ENCODE measurements around the gene TSSC4. TPM values are rescaled to one million over a fixed set of nuclear protein-coding genes. Genes with fewer than 3 reads are reported as not detected.

The TSSC4 gene
- total RNA-seq, 1 experiment from 2014 or later: 47.1 TPM

DNA sequence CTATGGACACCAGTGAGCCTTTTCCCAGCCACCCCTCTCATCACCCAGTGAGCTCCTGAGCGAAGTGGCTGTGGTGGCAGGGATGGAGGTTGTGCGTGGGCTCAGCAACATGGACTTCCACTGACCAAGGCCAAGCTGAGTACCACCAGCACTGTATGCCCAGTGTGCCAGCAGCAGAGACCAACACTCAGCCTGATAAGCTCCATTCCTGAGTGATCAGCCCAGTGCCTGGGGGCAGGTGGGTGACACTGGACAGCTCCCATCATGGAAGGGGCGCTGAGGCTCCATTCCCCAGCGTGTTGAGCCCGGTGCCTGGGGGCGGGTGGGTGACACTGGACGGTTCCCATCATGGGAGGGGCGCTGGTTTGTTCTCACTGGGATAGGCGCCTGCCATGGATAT lies 41.0 kb upstream of the TSSC4 start:
- ChIA-PET POLR2A (no interaction called here), RAD21 (ENCODE audit: low non-redundant PET in 1 of 2, low total read pairs in 2 of 2, uncharacterized antibody in 2 of 2, unreplicated experiment in 2 of 2) (no interaction called here), CTCF (no interaction called here)
- Histone ChIP-seq H3K27ac (ENCODE audit: low read depth, low read length) (no peak overlapping the region), H3K4me2 (ENCODE audit: low read length) (no peak overlapping the region), H3K9me3 (ENCODE audit: control insufficient read depth in 1 of 2, insufficient read depth in 1 of 2, low read depth in 1 of 2, low read length in 2 of 2) (no peaks in the 10 kb centered on the region), H3K79me2 (ENCODE audit: insufficient read depth, low read length) (no peaks in the 10 kb centered on the region), H4K20me1 (ENCODE audit: insufficient read depth) (no peaks in the 10 kb centered on the region), H3K36me3 (ENCODE audit: control insufficient read depth in 1 of 2, insufficient read depth in 2 of 2, low read length in 2 of 2) (no peaks in the 10 kb centered on the region), H3K4me3 (replicated peaks in 1 of 2; ENCODE audit: low read depth in 1 of 2, low read length in 2 of 2) (no peak overlapping the region), H3K27me3 (ENCODE audit: insufficient read depth, low read length) (no peaks in the 10 kb centered on the region), H3K4me1 (ENCODE audit: control insufficient read depth in 1 of 2, insufficient read depth in 2 of 2, low read length in 2 of 2) (peaks cover 0 to 3% of the 10 kb centered on the region in 2 experiments; a peak in 1 of 4 replicates), H3K9ac (ENCODE audit: low read length) (no peak overlapping the region), H2AFZ (ENCODE audit: low read depth, low read length, poor library complexity, severe bottlenecking) (no peak overlapping the region), H3K9me2 (ENCODE audit: insufficient read depth) (no peaks in the 10 kb centered on the region)
- DNase-seq (ENCODE audit: low read depth, low spot score): no peak
- TF ChIP-seq, protein P1, sequence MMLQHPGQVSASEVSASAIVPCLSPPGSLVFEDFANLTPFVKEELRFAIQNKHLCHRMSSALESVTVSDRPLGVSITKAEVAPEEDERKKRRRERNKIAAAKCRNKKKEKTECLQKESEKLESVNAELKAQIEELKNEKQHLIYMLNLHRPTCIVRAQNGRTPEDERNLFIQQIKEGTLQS (IDR thresholded peaks at IDR 0.05): no peak
- TF ChIP-seq ZFX (IDR thresholded peaks at IDR 0.05) (no peak), TCF7L2 (IDR thresholded peaks at IDR 0.05; ENCODE audit: borderline replicate concordance, extremely low read depth, insufficient read depth, insufficient read length) (no peak), FOSL1 (IDR thresholded peaks at IDR 0.05; ENCODE audit: low read depth) (no peak), EZH2phosphoT487 (IDR thresholded peaks at IDR 0.05; ENCODE audit: borderline replicate concordance) (no peak), SRF (IDR thresholded peaks at IDR 0.05; ENCODE audit: low read depth) (no peak), POLR2A (IDR thresholded peaks at IDR 0.05; ENCODE audit: borderline replicate concordance, extremely low read depth, insufficient read depth, insufficient read length) (no peak), ELF1 (IDR thresholded peaks at IDR 0.05; ENCODE audit: borderline replicate concordance, low read depth) (no peak), RAD21 (IDR thresholded peaks at IDR 0.05; ENCODE audit: low read depth) (no peak), POLR2AphosphoS5 (IDR thresholded peaks at IDR 0.05; ENCODE audit: low read depth, low read length) (no peak), YY1 (IDR thresholded peaks at IDR 0.05; ENCODE audit: extremely low read depth, insufficient replicate concordance, low read depth, low read length) (no peak), SIN3A (IDR thresholded peaks at IDR 0.05; ENCODE audit: low read depth) (no peak), EZH2 (IDR thresholded peaks at IDR 0.05) (no peak), JUND (IDR thresholded peaks at IDR 0.05) (no peak), ZNF274 (IDR thresholded peaks at IDR 0.05; ENCODE audit: low read depth, low read length) (no peak), SP1 (IDR thresholded peaks at IDR 0.05; ENCODE audit: low read depth) (no peak)
- TF ChIP-seq, protein P2, sequence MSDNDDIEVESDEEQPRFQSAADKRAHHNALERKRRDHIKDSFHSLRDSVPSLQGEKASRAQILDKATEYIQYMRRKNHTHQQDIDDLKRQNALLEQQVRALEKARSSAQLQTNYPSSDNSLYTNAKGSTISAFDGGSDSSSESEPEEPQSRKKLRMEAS (IDR thresholded peaks at IDR 0.05): no peak
- TF ChIP-seq, protein P3, sequence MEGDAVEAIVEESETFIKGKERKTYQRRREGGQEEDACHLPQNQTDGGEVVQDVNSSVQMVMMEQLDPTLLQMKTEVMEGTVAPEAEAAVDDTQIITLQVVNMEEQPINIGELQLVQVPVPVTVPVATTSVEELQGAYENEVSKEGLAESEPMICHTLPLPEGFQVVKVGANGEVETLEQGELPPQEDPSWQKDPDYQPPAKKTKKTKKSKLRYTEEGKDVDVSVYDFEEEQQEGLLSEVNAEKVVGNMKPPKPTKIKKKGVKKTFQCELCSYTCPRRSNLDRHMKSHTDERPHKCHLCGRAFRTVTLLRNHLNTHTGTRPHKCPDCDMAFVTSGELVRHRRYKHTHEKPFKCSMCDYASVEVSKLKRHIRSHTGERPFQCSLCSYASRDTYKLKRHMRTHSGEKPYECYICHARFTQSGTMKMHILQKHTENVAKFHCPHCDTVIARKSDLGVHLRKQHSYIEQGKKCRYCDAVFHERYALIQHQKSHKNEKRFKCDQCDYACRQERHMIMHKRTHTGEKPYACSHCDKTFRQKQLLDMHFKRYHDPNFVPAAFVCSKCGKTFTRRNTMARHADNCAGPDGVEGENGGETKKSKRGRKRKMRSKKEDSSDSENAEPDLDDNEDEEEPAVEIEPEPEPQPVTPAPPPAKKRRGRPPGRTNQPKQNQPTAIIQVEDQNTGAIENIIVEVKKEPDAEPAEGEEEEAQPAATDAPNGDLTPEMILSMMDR (IDR thresholded peaks at IDR 0.05 in 2 of 3, conservative IDR thresholded peaks at IDR 0.05 in 1 of 3; ENCODE audit: borderline replicate concordance in 1 of 3, insufficient read depth in 1 of 3, low read depth in 2 of 3, low read length in 2 of 3): no peak
- TF ChIP-seq, protein P4, sequence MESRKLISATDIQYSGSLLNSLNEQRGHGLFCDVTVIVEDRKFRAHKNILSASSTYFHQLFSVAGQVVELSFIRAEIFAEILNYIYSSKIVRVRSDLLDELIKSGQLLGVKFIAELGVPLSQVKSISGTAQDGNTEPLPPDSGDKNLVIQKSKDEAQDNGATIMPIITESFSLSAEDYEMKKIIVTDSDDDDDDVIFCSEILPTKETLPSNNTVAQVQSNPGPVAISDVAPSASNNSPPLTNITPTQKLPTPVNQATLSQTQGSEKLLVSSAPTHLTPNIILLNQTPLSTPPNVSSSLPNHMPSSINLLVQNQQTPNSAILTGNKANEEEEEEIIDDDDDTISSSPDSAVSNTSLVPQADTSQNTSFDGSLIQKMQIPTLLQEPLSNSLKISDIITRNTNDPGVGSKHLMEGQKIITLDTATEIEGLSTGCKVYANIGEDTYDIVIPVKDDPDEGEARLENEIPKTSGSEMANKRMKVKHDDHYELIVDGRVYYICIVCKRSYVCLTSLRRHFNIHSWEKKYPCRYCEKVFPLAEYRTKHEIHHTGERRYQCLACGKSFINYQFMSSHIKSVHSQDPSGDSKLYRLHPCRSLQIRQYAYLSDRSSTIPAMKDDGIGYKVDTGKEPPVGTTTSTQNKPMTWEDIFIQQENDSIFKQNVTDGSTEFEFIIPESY (IDR thresholded peaks at IDR 0.05; ENCODE audit: extremely low read depth, insufficient replicate concordance, low read length): no peak
- no peak for ATAC-seq
- intact Hi-C loops (cut with micrococcal nuclease): no loop called here
- BruUV-seq (replicated peaks): no TSS peak

Measured in HCT116 (cell line).